Hepatocyte (in vitro differentiated cells): ENCODE data around the gene TNNT3.

Experiments
- EZH2 ChIP-seq: fragments of 200-600 bp; sonication (generic); IDR thresholded peaks from 2 replicates; pipeline ENCODE4 v1.6.1; 2016; ENCODE audit warnings: antibody characterized with exemption, mild to moderate bottlenecking, borderline replicate concordance
- EZH2phosphoT487 ChIP-seq: fragments of 200-600 bp; sonication (generic); IDR thresholded peaks from one replicate; pipeline ENCODE4 v1.6.1; 2018; ENCODE audit warnings: antibody characterized with exemption, mild to moderate bottlenecking, low read depth, moderate library complexity; ENCODE audit not compliant: unreplicated experiment, severe bottlenecking

DNA sequence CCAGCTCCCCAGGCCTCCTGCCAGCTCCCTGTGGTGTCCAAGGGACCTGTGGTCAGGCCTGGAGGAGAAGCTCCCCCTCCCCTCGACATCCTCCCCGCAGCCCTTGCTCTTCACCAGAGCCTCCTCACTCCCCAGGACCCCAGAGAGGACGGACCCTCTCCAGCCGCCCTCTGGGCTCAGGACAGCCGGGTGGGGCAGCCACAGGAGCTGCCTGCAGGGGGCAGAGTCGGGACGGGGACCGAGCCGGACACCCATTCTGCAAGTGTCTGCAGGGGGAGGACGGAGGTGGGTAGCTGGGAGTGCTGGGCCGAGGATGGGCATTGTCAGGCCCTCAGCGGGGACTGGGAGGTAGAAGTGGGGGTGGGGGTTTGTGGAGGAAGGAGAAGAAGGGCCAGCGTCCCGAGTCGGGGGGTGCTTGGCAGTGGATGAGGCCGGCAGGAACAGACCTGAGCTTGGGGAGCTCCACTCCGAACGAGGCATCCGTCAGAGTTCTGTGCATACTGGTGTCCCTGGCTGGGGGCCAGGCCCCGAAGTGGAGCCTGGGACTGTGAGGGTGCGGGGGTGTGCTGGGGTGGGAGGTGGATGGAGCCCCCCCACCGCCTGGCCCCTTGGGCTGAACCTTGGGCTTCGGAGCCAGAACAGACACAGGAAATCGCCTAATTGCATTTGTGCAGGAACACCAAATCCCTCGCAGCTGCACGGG is 43.0 kb upstream of the TNNT3 start:
- TF ChIP-seq EZH2 (no peak), EZH2phosphoT487 (no peak)
